ENCODE results near the gene GNB1L.

Gene GNB1L

DNA sequence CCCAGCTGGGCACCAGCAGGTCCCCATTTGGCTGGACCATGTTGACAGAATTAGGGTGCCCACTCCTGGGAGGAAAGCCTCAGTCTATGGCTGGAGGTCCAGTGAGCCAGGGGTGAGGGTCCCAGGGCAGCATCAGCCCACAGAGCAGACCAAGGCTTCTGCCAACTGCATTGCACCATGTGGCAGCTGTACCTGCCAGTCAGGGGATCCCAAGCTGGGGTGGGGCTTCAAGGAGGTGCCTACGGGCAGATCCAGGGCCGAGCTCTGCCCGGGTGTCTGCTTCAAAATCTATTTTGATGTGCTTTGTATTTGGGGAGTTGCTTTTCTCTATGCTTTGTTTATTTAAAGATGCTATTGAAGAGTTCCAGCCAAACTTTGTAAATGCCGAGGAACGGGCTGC lies 120.9 kb downstream of the GNB1L start:
- DNase-seq (ENCODE audit: low spot score): no peak

All from CD4-positive, alpha-beta T cell treated with Interleukin-15 for 4 hours (primary cell).